Measurements from ENCODE around the gene STAMBPL1. TPM values are rescaled to one million over a fixed set of nuclear protein-coding genes. Genes with fewer than 3 reads are reported as not detected.

The STAMBPL1 gene
- polyA plus RNA-seq, 1 of the 3 experiments (the other 2 are of a cell fraction) = 25.1 TPM

GRCh38 chr10:88918191-88918905 is 38.3 kb downstream of the STAMBPL1 start:
- peaks cover 17 to 45% of the 10 kb centered on the region in 2 experiments; a peak in 3 of 4 replicates for H3K4me1 ChIP-seq (ENCODE audit: control insufficient read depth in 1 of 2, insufficient read depth in 2 of 2, low read depth in 1 of 2, low read length in 1 of 2)
- no peaks in the 10 kb centered on the region for H3K9me2 ChIP-seq
- no peak overlapping the region for H3K4me2 ChIP-seq
- WGBS (ENCODE audit: low lambda C conversion rate) = 83% methylated on average over 3 of the region's 3 CpGs
- ChIA-PET CTCF (interaction anchor here (4.6 to 7.8 kb wide), 2 partner anchors 15 to 82 kb away, joined by 24 to 55 read pairs; no protein-coding TSS in a partner anchor), POLR2A (no interaction called here)
- H3K27me3 ChIP-seq (ENCODE audit: insufficient read depth) = no peaks in the 10 kb centered on the region
- no peaks in the 10 kb centered on the region for H4K20me1 ChIP-seq (ENCODE audit: insufficient read depth)
- H3K27ac ChIP-seq (ENCODE audit: low read depth in 2 of 2, low read length in 1 of 2) = peak overlapping the region; percentile 9 to 56; a peak in 3 of 4 replicates
- no peak overlapping the region for H3K4me3 ChIP-seq (ENCODE audit: low read depth in 2 of 2, low read length in 1 of 2)
- no peaks in the 10 kb centered on the region for H3K79me2 ChIP-seq (ENCODE audit: insufficient read depth)
- peaks cover 10% of the 10 kb centered on the region for H3F3A ChIP-seq (replicated peaks; ENCODE audit: insufficient read depth)
- no peaks in the 10 kb centered on the region for H3K9me3 ChIP-seq
- H2AFZ ChIP-seq (ENCODE audit: low read depth) = no peak overlapping the region
- H3K36me3 ChIP-seq (replicated peaks in 1 of 2; ENCODE audit: control insufficient read depth in 1 of 2, insufficient read depth in 2 of 2, low read length in 1 of 2) = peaks cover 41 to 47% of the 10 kb centered on the region in 2 experiments
- no peak for TF ChIP-seq SMC3 (IDR thresholded peaks at IDR 0.05; ENCODE audit: low read depth, low read length)
- TF ChIP-seq FOXM1 (IDR thresholded peaks at IDR 0.05; ENCODE audit: low read depth) = 0 out of 2 replicates have a peak, but pooled peaks have one; percentile 20
- no peak for TF ChIP-seq MXI1 (IDR thresholded peaks at IDR 0.05; ENCODE audit: low read depth, low read length)
- H3K9ac ChIP-seq = no peak overlapping the region
- DNase-seq = no peak

- no peak overlapping the region for H3K4me3 ChIP-seq (ENCODE audit: low read depth in 2 of 2, low read length in 1 of 2)
- H3K27me3 ChIP-seq (ENCODE audit: insufficient read depth) = no peaks in the 10 kb centered on the region
- no peak overlapping the region for H3K9ac ChIP-seq
- H3K36me3 ChIP-seq (replicated peaks in 1 of 2; ENCODE audit: control insufficient read depth in 1 of 2, insufficient read depth in 2 of 2, low read length in 1 of 2) = peaks cover 41 to 47% of the 10 kb centered on the region in 2 experiments
- 72% methylated on average over 1 of the region's 1 CpG for WGBS (ENCODE audit: low lambda C conversion rate)
- no peaks in the 10 kb centered on the region for H3K9me2 ChIP-seq
- peaks cover 10% of the 10 kb centered on the region for H3F3A ChIP-seq (replicated peaks; ENCODE audit: insufficient read depth)
- H3K27ac ChIP-seq (ENCODE audit: low read depth in 2 of 2, low read length in 1 of 2) = peak overlapping the region; percentile 9 to 56; a peak in 2 of 4 replicates
- no peaks in the 10 kb centered on the region for H4K20me1 ChIP-seq (ENCODE audit: insufficient read depth)
- H3K79me2 ChIP-seq (ENCODE audit: insufficient read depth) = no peaks in the 10 kb centered on the region
- POLR2A ChIA-PET = no interaction called here
- H3K4me2 ChIP-seq = no peak overlapping the region
- CTCF ChIA-PET = interaction anchor here (4.6 to 7.8 kb wide), 2 partner anchors 14 to 83 kb away, joined by 24 to 55 read pairs; no protein-coding TSS in a partner anchor
- no peaks in the 10 kb centered on the region for H3K9me3 ChIP-seq
- no peak for TF ChIP-seq RFX5 (IDR thresholded peaks at IDR 0.05; ENCODE audit: low read length)
- TF ChIP-seq GABPA (IDR thresholded peaks at IDR 0.05; ENCODE audit: low read depth) = no peak
- no peak for TF ChIP-seq JUND (IDR thresholded peaks at IDR 0.05)
- TF ChIP-seq USF2 (IDR thresholded peaks at IDR 0.05; ENCODE audit: borderline replicate concordance, low read depth, low read length) = no peak
- TF ChIP-seq ELF1 (IDR thresholded peaks at IDR 0.05) = no peak
- TF ChIP-seq YY1 (IDR thresholded peaks at IDR 0.05; ENCODE audit: low read depth) = no peak
- no peak for TF ChIP-seq FOSL2 (IDR thresholded peaks at IDR 0.05; ENCODE audit: borderline replicate concordance, low read depth)
- no peak for TF ChIP-seq CHD2 (IDR thresholded peaks at IDR 0.05; ENCODE audit: low read length, partially characterized antibody)
- TF ChIP-seq MXI1 (IDR thresholded peaks at IDR 0.05; ENCODE audit: low read depth, low read length) = no peak
- TF ChIP-seq GATA2 (CRISPR knock-in tag; IDR thresholded peaks at IDR 0.05) = no peak
- no peak for TF ChIP-seq EZH2phosphoT487 (IDR thresholded peaks at IDR 0.05; ENCODE audit: borderline replicate concordance, low read depth)
- peaks cover 13 to 38% of the 10 kb centered on the region in 2 experiments; a peak in 3 of 4 replicates for H3K4me1 ChIP-seq (ENCODE audit: control insufficient read depth in 1 of 2, insufficient read depth in 2 of 2, low read depth in 1 of 2, low read length in 1 of 2)
- no peak for DNase-seq
- H2AFZ ChIP-seq (ENCODE audit: low read depth) = no peak overlapping the region
Observed at GRCh38 chr10:88919041-88919440, 39.0 kb downstream of the STAMBPL1 start.

All from SK-N-SH (cell line).